WERI-Rb-1 (cell line): ENCODE measurements around the gene PLXDC2.
A peak's percentile ranks its signal among the peaks of the same experiment; 100 is the strongest.

Experiments
- DNase-seq: peaks from one replicate; pipeline ENCODE4 v3.0.0-alpha.2; 2020
- H3K27ac ChIP-seq: fragments of 250-450 bp; sonication (Bioruptor Pico); 2 replicates; pipeline ENCODE4 v1.5.1; 2020; ENCODE audit warnings: mild to moderate bottlenecking, moderate library complexity
- H3K27me3 ChIP-seq: fragments of 250-450 bp; sonication (Bioruptor Pico); 2 replicates; pipeline ENCODE4 v1.5.1; 2021; ENCODE audit warnings: mild to moderate bottlenecking, low read depth, moderate library complexity; ENCODE audit not compliant: insufficient read depth, severe bottlenecking
- H3K36me3 ChIP-seq: fragments of 250-450 bp; sonication (Bioruptor Pico); 2 replicates; pipeline ENCODE4 v1.5.1; 2020; ENCODE audit warnings: mild to moderate bottlenecking, moderate library complexity
- H3K4me3 ChIP-seq: 2 replicates; pipeline ENCODE4 v1.5.1; 2011; ENCODE audit warnings: low read depth, mild to moderate bottlenecking, control low read depth, low read length
- H3K9me3 ChIP-seq: fragments of 250-450 bp; sonication (Bioruptor Pico); 2 replicates; pipeline ENCODE4 v1.5.1; 2021; ENCODE audit warnings: mild to moderate bottlenecking, moderate library complexity; ENCODE audit not compliant: severe bottlenecking
- CTCF ChIP-seq: IDR thresholded peaks from 2 replicates; pipeline ENCODE4 v1.5.1; 2011; ENCODE audit warnings: low read depth, mild to moderate bottlenecking, control low read depth, inconsistent platforms, low read length

Gene PLXDC2

GRCh38 chr10:19974554-19974953, 158.3 kb downstream of the PLXDC2 start:
- no peaks in the 10 kb centered on the region for H3K27me3 ChIP-seq
- H3K27ac ChIP-seq = no peak overlapping the region
- no peaks in the 10 kb centered on the region for H3K36me3 ChIP-seq
- no peaks in the 10 kb centered on the region for H3K9me3 ChIP-seq
- no peak for TF ChIP-seq CTCF
- no peak for DNase-seq
- no peak overlapping the region for H3K4me3 ChIP-seq

GRCh38 chr10:19977097-19977521, 160.9 kb downstream of the PLXDC2 start:
- peak; percentile 48 for DNase-seq
- H3K36me3 ChIP-seq = no peaks in the 10 kb centered on the region
- no peaks in the 10 kb centered on the region for H3K9me3 ChIP-seq
- TF ChIP-seq CTCF = no peak
- H3K27ac ChIP-seq = no peak overlapping the region
- H3K4me3 ChIP-seq = no peak overlapping the region
- H3K27me3 ChIP-seq = no peaks in the 10 kb centered on the region

GRCh38 chr10:19979628-19980027, 163.4 kb downstream of the PLXDC2 start:
- Histone ChIP-seq H3K36me3 (no peaks in the 10 kb centered on the region), H3K27me3 (no peaks in the 10 kb centered on the region), H3K4me3 (no peak overlapping the region), H3K9me3 (no peaks in the 10 kb centered on the region), H3K27ac (no peak overlapping the region)
- no peak for DNase-seq
- TF ChIP-seq CTCF = no peak

GRCh38 chr10:19983880-19984565, 167.8 kb downstream of the PLXDC2 start:
- no peaks in the 10 kb centered on the region for H3K9me3 ChIP-seq
- H3K27me3 ChIP-seq = no peaks in the 10 kb centered on the region
- H3K4me3 ChIP-seq = no peak overlapping the region
- no peaks in the 10 kb centered on the region for H3K36me3 ChIP-seq
- TF ChIP-seq CTCF = no peak
- H3K27ac ChIP-seq = no peak overlapping the region
- DNase-seq = no peak

GRCh38 chr10:19985745-19986144, 169.5 kb downstream of the PLXDC2 start:
- TF ChIP-seq CTCF = no peak
- H3K36me3 ChIP-seq = no peaks in the 10 kb centered on the region
- H3K27me3 ChIP-seq = no peaks in the 10 kb centered on the region
- no peak for DNase-seq
- H3K27ac ChIP-seq = no peak overlapping the region
- no peak overlapping the region for H3K4me3 ChIP-seq
- H3K9me3 ChIP-seq = no peaks in the 10 kb centered on the region

GRCh38 chr10:19986591-19986990, 170.4 kb downstream of the PLXDC2 start:
- H3K9me3 ChIP-seq = no peaks in the 10 kb centered on the region
- no peaks in the 10 kb centered on the region for H3K36me3 ChIP-seq
- no peak overlapping the region for H3K4me3 ChIP-seq
- H3K27me3 ChIP-seq = no peaks in the 10 kb centered on the region
- H3K27ac ChIP-seq = no peak overlapping the region
- TF ChIP-seq CTCF = no peak
- DNase-seq = no peak
